Measurements from ENCODE around the gene SOX12. TPM values are rescaled to one million over a fixed set of nuclear protein-coding genes. Genes with fewer than 3 reads are reported as not detected.
A peak's percentile ranks its signal among the peaks of the same experiment; 100 is the strongest.
"Not testable (repeated sequence)": the region's sequence is repeated elsewhere in the genome, so short reads cannot be mapped to it uniquely, and the experiment has no call there.

Gene SOX12
- polyA plus RNA-seq, 1 donor (not counting 4 experiments of a cell fraction or from before 2014, with no cell fraction given): 1.9 TPM

DNA sequence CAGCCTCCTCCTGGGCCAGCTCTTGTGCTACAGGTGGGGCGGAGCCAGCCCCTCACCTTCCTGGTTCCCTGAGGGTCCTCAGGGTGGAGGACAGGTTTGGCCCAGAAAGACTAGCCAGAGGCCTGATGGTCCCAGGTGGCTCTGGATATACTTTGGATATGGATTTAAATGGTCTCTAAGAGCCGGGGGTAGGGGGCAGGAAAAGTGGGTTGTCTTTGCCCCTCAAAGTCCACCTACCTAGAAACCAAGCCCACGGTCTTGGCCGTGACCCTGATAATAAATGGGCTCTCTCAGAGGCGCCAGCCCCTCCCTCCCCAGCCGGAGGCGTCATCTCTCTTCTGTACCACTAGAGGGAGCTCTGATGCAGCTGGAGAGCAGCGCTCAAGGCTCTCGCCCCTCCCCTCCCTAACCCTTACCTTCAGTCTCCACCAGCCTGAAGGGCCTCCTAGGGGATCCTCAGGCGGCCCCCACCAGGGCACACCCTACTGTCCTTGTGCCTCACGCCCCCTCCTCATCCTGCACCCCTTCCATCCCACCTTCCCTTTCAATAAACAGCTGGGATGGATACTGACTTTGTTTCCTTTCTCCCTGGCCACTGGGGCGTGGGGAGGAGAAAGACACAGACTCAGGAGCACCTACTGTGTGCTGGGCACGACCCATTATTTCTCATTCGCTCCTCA is 29.1 kb downstream of the SOX12 start:
- FAIRE-seq: peak; percentile 80
- Histone ChIP-seq H3K9me1 (ENCODE audit: control insufficient read depth, extremely low read depth, insufficient read depth, low read length) (no peaks in the 10 kb centered on the region), H3K27me3 (ENCODE audit: control insufficient read depth, extremely low read depth, insufficient read depth, low read length) (no peaks in the 10 kb centered on the region), H3K9me3 (ENCODE audit: control insufficient read depth, low read depth, low read length) (no peaks in the 10 kb centered on the region), H3K4me2 (ENCODE audit: control insufficient read depth, extremely low read depth, insufficient read depth, low read depth, low read length) (no peak overlapping the region), H3K9ac (ENCODE audit: control insufficient read depth, extremely low read depth, insufficient read depth, low read length) (no peak overlapping the region), H4K20me1 (ENCODE audit: control insufficient read depth, extremely low read depth, insufficient read depth, low read length) (no peaks in the 10 kb centered on the region), H3K4me3 (ENCODE audit: control insufficient read depth in 2 of 3, extremely low read depth in 1 of 3, insufficient read depth in 2 of 3, low read depth in 1 of 3, low read length in 3 of 3) (no peak overlapping the region), H3K36me3 (ENCODE audit: control insufficient read depth in 2 of 2, extremely low read depth in 1 of 2, insufficient read depth in 2 of 2, low read length in 2 of 2) (no peaks in the 10 kb centered on the region), H3K27ac (ENCODE audit: control insufficient read depth, insufficient read depth, low read length) (no peak overlapping the region), H3K79me2 (ENCODE audit: control insufficient read depth, insufficient read depth, low read length) (no peaks in the 10 kb centered on the region), H2AFZ (ENCODE audit: control insufficient read depth, low read length) (no peak overlapping the region), H3K4me1 (ENCODE audit: control insufficient read depth, extremely low read depth, insufficient read depth, low read length) (peaks cover 3% of the 10 kb centered on the region)
- dilution Hi-C loops (cut with MboI; ENCODE audit: extremely low pct_ligation_motif_present, low sequenced_read_pairs): no loop called here
- DNase-seq (ENCODE audit: low read depth, low spot score): no peak
- TF ChIP-seq EZH2 (IDR thresholded peaks at IDR 0.05; ENCODE audit: low read length): no peak
- TF ChIP-seq, protein P1, sequence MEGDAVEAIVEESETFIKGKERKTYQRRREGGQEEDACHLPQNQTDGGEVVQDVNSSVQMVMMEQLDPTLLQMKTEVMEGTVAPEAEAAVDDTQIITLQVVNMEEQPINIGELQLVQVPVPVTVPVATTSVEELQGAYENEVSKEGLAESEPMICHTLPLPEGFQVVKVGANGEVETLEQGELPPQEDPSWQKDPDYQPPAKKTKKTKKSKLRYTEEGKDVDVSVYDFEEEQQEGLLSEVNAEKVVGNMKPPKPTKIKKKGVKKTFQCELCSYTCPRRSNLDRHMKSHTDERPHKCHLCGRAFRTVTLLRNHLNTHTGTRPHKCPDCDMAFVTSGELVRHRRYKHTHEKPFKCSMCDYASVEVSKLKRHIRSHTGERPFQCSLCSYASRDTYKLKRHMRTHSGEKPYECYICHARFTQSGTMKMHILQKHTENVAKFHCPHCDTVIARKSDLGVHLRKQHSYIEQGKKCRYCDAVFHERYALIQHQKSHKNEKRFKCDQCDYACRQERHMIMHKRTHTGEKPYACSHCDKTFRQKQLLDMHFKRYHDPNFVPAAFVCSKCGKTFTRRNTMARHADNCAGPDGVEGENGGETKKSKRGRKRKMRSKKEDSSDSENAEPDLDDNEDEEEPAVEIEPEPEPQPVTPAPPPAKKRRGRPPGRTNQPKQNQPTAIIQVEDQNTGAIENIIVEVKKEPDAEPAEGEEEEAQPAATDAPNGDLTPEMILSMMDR (optimal IDR thresholded peaks at IDR 0.05 in 1 of 3, IDR thresholded peaks at IDR 0.05 in 1 of 3, conservative IDR thresholded peaks at IDR 0.05 in 1 of 3; ENCODE audit: extremely low read depth in 1 of 3, insufficient read depth in 2 of 3, low read length in 3 of 3): peak; percentile 96 to 98 (median 97)

DNA sequence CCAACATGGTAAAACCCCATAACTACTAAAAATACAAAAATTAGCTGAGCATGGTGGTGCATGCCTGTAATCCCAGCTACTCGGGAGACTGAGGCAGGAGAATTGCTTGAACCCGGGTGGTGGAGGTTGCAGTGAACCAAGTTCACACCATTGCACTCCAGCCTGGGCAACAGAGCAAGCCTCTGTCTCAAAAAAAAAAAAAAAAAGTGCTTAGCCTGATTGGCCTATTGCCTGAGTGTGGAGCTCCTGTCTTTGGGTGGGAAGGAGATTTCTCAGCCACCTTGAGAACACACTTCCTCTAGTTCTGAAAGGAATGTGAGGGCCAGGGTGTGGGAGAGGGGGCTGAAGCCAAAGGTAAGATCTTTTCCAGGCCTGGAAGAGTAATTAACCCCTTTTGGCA is 30.8 kb downstream of the SOX12 start:
- not testable (repeated sequence) for H3K9me3 ChIP-seq (ENCODE audit: control insufficient read depth, low read depth, low read length)

More for the DNA sequence above, 30.8 kb downstream of the SOX12 start:
- H3K9me1 ChIP-seq (ENCODE audit: control insufficient read depth, extremely low read depth, insufficient read depth, low read length); H3K9ac ChIP-seq (ENCODE audit: control insufficient read depth, extremely low read depth, insufficient read depth, low read length); H3K36me3 ChIP-seq (ENCODE audit: control insufficient read depth in 2 of 2, extremely low read depth in 1 of 2, insufficient read depth in 2 of 2, low read length in 2 of 2); H2AFZ ChIP-seq (ENCODE audit: control insufficient read depth, low read length); H3K4me3 ChIP-seq (ENCODE audit: control insufficient read depth in 2 of 3, extremely low read depth in 1 of 3, insufficient read depth in 2 of 3, low read depth in 1 of 3, low read length in 3 of 3); H3K79me2 ChIP-seq (ENCODE audit: control insufficient read depth, insufficient read depth, low read length); H3K27me3 ChIP-seq (ENCODE audit: control insufficient read depth, extremely low read depth, insufficient read depth, low read length); dilution Hi-C loops (cut with MboI; ENCODE audit: extremely low pct_ligation_motif_present, low sequenced_read_pairs); H3K4me2 ChIP-seq (ENCODE audit: control insufficient read depth, extremely low read depth, insufficient read depth, low read depth, low read length); FAIRE-seq; H4K20me1 ChIP-seq (ENCODE audit: control insufficient read depth, extremely low read depth, insufficient read depth, low read length); DNase-seq (ENCODE audit: low read depth, low spot score); H3K27ac ChIP-seq (ENCODE audit: control insufficient read depth, insufficient read depth, low read length): not testable (repeated sequence)
- peaks cover 12% of the 10 kb centered on the region for H3K4me1 ChIP-seq (ENCODE audit: control insufficient read depth, extremely low read depth, insufficient read depth, low read length)
- TF ChIP-seq, protein P1 (optimal IDR thresholded peaks at IDR 0.05 in 1 of 3, IDR thresholded peaks at IDR 0.05 in 1 of 3, conservative IDR thresholded peaks at IDR 0.05 in 1 of 3; ENCODE audit: extremely low read depth in 1 of 3, insufficient read depth in 2 of 3, low read length in 3 of 3): peak in 1 of 3 experiments; percentile 7
